Progenitor cell of endocrine pancreas (in vitro differentiated cells): ENCODE results near the gene NEDD1. TPM values are rescaled to one million over a fixed set of nuclear protein-coding genes. Genes with fewer than 3 reads are reported as not detected.

Source experiments
- DNase-seq: peaks from one replicate; pipeline ENCODE4 v3.0.0; 2021; ENCODE audit warnings: low spot score; ENCODE audit not compliant: unreplicated experiment
- H3K27ac Mint-ChIP-seq: 2 replicates; pipeline ENCODE4 v1.8.0; 2021; ENCODE audit warnings: mild to moderate bottlenecking, moderate library complexity, mixed read lengths
- H3K27me3 Mint-ChIP-seq: 2 replicates; pipeline ENCODE4 v1.8.0; 2021; ENCODE audit warnings: mixed read lengths
- H3K36me3 Mint-ChIP-seq: 2 replicates; pipeline ENCODE4 v1.8.0; 2022; ENCODE audit warnings: mixed read lengths; ENCODE audit not compliant: insufficient read depth
- H3K4me1 Mint-ChIP-seq: 2 replicates; pipeline ENCODE4 v1.8.0; 2021; ENCODE audit warnings: low read depth, mixed read lengths
- H3K4me3 Mint-ChIP-seq: 2 replicates; pipeline ENCODE4 v1.8.0; 2021; ENCODE audit warnings: low read depth, mild to moderate bottlenecking, moderate library complexity, mixed read lengths
- H3K9me3 Mint-ChIP-seq: 2 replicates; pipeline ENCODE4 v1.8.0; 2021; ENCODE audit warnings: low read depth, mixed read lengths
- CTCF ChIP-seq: fragments of 200-600 bp; sonication (generic); IDR thresholded peaks from one replicate; pipeline ENCODE4 v1.5.0; 2021; ENCODE audit warnings: antibody characterized with exemption, mild to moderate bottlenecking; ENCODE audit not compliant: unreplicated experiment
- total RNA-seq: library from RNA; stranded (reverse); gene quantifications from 2 replicates; pipeline ENCODE4 v1.2.1, GENCODE V29; 2021

The NEDD1 gene
- total RNA-seq, 1 donor from 2014 or later: 24.3 TPM

- DNase-seq: no peak
- Mint-ChIP-seq H3K9me3 (no peaks in the 10 kb centered on the region), H3K36me3 (no peaks in the 10 kb centered on the region), H3K27me3 (no peaks in the 10 kb centered on the region), H3K4me3 (no peak overlapping the region), H3K4me1 (peaks cover 4% of the 10 kb centered on the region), H3K27ac (no peak overlapping the region)
- TF ChIP-seq CTCF: no peak
Observed at GRCh38 chr12:96997797-96998484, 90.9 kb downstream of the NEDD1 start.

DNA sequence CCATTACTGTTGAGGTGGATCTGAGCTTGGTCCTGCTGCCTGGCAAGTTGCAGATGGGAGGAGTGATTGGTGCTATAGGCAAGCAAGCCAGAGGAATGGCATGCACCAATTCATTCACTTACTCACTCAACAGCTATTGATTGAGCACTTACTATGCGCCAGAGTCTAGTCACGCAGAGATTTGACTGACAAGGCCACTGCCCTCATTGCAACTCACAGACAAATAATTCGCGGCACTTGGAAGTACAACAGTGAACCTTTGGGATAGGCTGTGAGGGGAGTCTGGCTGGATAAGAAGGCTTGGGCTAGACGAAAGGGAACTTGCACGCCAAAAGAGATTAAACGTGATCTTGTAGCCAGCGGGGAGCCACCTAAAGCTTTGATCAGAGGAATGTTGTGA, 96.2 kb downstream of the NEDD1 start:
- Mint-ChIP-seq H3K36me3 (no peaks in the 10 kb centered on the region), H3K27ac (no peak overlapping the region), H3K4me1 (no peaks in the 10 kb centered on the region), H3K9me3 (no peaks in the 10 kb centered on the region), H3K4me3 (no peak overlapping the region), H3K27me3 (no peaks in the 10 kb centered on the region)
- no peak for DNase-seq
- no peak for TF ChIP-seq CTCF
